A673 (cell line): Measurements from ENCODE around the gene SHE. TPM values are rescaled to one million over a fixed set of nuclear protein-coding genes. Genes with fewer than 3 reads are reported as not detected.

ENCODE experiments used
- BruUV-seq: library from RNA; stranded (reverse); fragments of 400-500 nt; replicated peaks from 2 replicates; lab custom pipeline; 2021; lab: Mats Ljungman, UMichigan
- CTCF ChIA-PET: fragments of 300-600 bp; sonication (Branson Sonifier 250); formaldehyde crosslinking; loops from one replicate; lab custom pipeline; 2022; ENCODE audit warnings: antibody characterized with exemption; lab: Charles Lee
- POLR2A ChIA-PET: fragments of 300-600 bp; sonication (Branson Sonifier 250); formaldehyde crosslinking; loops from one replicate; lab custom pipeline; 2022; ENCODE audit warnings: antibody characterized with exemption; ENCODE audit not compliant: low non-redundant PET; lab: Charles Lee
- DNase-seq: peaks from one replicate; pipeline ENCODE4 v3.0.0-alpha.2; 2015; ENCODE audit warnings: low spot score
- H3K27ac ChIP-seq: fragments of 200-600 bp; sonication (generic); 2 replicates; pipeline ENCODE4 v1.5.1; 2016; ENCODE audit warnings: mixed run types, low read depth, mild to moderate bottlenecking, mixed read lengths, antibody characterized with exemption, low read length; ENCODE audit not compliant: poor library complexity, severe bottlenecking
- H3K27me3 ChIP-seq: fragments of 200-600 bp; sonication (generic); replicated peaks from 2 replicates; pipeline ENCODE4 v1.6.1; 2017; ENCODE audit warnings: mixed run types, low read depth, mild to moderate bottlenecking, mixed read lengths, antibody characterized with exemption, low read length; ENCODE audit not compliant: insufficient read depth, poor library complexity
- H3K36me3 ChIP-seq: fragments of 200-600 bp; sonication (generic); 2 replicates; pipeline ENCODE4 v1.6.1; 2016; ENCODE audit warnings: mixed run types, mild to moderate bottlenecking, mixed read lengths, antibody characterized with exemption, low read length; ENCODE audit not compliant: insufficient read depth, poor library complexity, severe bottlenecking
- H3K4me1 ChIP-seq: fragments of 200-600 bp; sonication (generic); 2 replicates; pipeline ENCODE4 v1.6.1; 2017; ENCODE audit warnings: mixed run types, mild to moderate bottlenecking, mixed read lengths, antibody characterized with exemption, low read length; ENCODE audit not compliant: insufficient read depth, poor library complexity, severe bottlenecking
- H3K4me3 ChIP-seq: fragments of 200-600 bp; sonication (generic); 2 replicates; pipeline ENCODE4 v1.5.1; 2016; ENCODE audit warnings: low read depth, mixed run types, mild to moderate bottlenecking, mixed read lengths, low read length; ENCODE audit not compliant: poor library complexity, severe bottlenecking
- H3K9me3 ChIP-seq: fragments of 200-600 bp; sonication (generic); 2 replicates; pipeline ENCODE4 v1.6.1; 2016; ENCODE audit warnings: mixed run types, low read depth, mild to moderate bottlenecking, mixed read lengths, antibody characterized with exemption, low read length; ENCODE audit not compliant: poor library complexity, severe bottlenecking
- CTCF ChIP-seq: fragments of 300-800, 200-600 bp; sonication (generic); conservative IDR thresholded peaks from 2 replicates; pipeline ENCODE4 v1.5.1; 2017; ENCODE audit warnings: low read depth, mild to moderate bottlenecking, antibody characterized with exemption, low read length, moderate library complexity, mixed read lengths
- EZH2 ChIP-seq: fragments of 200-600 bp; sonication (generic); IDR thresholded peaks from 2 replicates; pipeline ENCODE4 v1.6.1; 2017; ENCODE audit warnings: borderline replicate concordance, low read depth, mild to moderate bottlenecking, mixed read lengths, antibody characterized with exemption, low read length; ENCODE audit not compliant: poor library complexity, severe bottlenecking
- intact Hi-C: fragments of 100-400 bp; cut with micrococcal nuclease; formaldehyde crosslinking; loops from one replicate; pipeline ENCODE4 v1.10.0; 2022; ENCODE audit not compliant: unreplicated experiment
- total RNA-seq: library from RNA; stranded (reverse); gene quantifications from 2 replicates; pipeline ENCODE4 v1.2.3, GENCODE V29; 2021

Gene SHE
- total RNA-seq, 1 experiment from 2014 or later: 0.04 TPM

GRCh38 chr1:154445040-154445472, 57.2 kb downstream of the SHE start:
- intact Hi-C loops: no loop called here
- CTCF ChIA-PET: no interaction called here
- Histone ChIP-seq H3K27ac (no peak overlapping the region), H3K36me3 (no peaks in the 10 kb centered on the region), H3K4me1 (peaks cover 9% of the 10 kb centered on the region), H3K4me3 (no peak overlapping the region), H3K9me3 (no peaks in the 10 kb centered on the region), H3K27me3 (no peaks in the 10 kb centered on the region)
- peak; percentile 51 for DNase-seq
- POLR2A ChIA-PET: no interaction called here
- TF ChIP-seq EZH2 (no peak), CTCF (no peak)
- BruUV-seq: no TSS peak

- intact Hi-C loops: no loop called here
- H3K27me3 ChIP-seq: no peaks in the 10 kb centered on the region
- no peaks in the 10 kb centered on the region for H3K36me3 ChIP-seq
- H3K9me3 ChIP-seq: no peaks in the 10 kb centered on the region
- ChIA-PET POLR2A (interaction anchor here (0.5 kb wide), 1 partner anchor 63 kb away, joined by 8 read pairs; no protein-coding TSS in a partner anchor), CTCF (interaction anchor here (0.7 kb wide), 1 partner anchor 47 kb away, joined by 6 read pairs; no protein-coding TSS in a partner anchor)
- no peak overlapping the region for H3K4me3 ChIP-seq
- H3K27ac ChIP-seq: no peak overlapping the region
- peaks cover 6% of the 10 kb centered on the region for H3K4me1 ChIP-seq
- no peak for TF ChIP-seq CTCF
- no peak for TF ChIP-seq EZH2
- no peak for DNase-seq
- no TSS peak for BruUV-seq
These were observed 58.8 kb downstream of the SHE start for GRCh38 chr1:154443274-154444013.

- Histone ChIP-seq H3K36me3 (no peaks in the 10 kb centered on the region), H3K27me3 (no peaks in the 10 kb centered on the region), H3K4me1 (no peaks in the 10 kb centered on the region), H3K4me3 (no peak overlapping the region), H3K9me3 (no peaks in the 10 kb centered on the region), H3K27ac (no peak overlapping the region)
- peak; percentile 71 for DNase-seq
- intact Hi-C loops: no loop called here
- BruUV-seq: no TSS peak
- ChIA-PET POLR2A (no interaction called here), CTCF (interaction anchor here (0.5 to 0.7 kb wide), 2 partner anchors 37 to 807 kb away, joined by 3 to 9 read pairs; no protein-coding TSS in a partner anchor)
- TF ChIP-seq CTCF (peak; percentile 58), EZH2 (no peak)
These were observed 60.0 kb downstream of the SHE start for GRCh38 chr1:154442006-154442740.
